ENCODE results near the gene GPR146. TPM values are rescaled to one million over a fixed set of nuclear protein-coding genes. Genes with fewer than 3 reads are reported as not detected.

The GPR146 gene
- total RNA-seq, 2 donors from 2014 or later: 0.66 to 0.75 TPM

DNA sequence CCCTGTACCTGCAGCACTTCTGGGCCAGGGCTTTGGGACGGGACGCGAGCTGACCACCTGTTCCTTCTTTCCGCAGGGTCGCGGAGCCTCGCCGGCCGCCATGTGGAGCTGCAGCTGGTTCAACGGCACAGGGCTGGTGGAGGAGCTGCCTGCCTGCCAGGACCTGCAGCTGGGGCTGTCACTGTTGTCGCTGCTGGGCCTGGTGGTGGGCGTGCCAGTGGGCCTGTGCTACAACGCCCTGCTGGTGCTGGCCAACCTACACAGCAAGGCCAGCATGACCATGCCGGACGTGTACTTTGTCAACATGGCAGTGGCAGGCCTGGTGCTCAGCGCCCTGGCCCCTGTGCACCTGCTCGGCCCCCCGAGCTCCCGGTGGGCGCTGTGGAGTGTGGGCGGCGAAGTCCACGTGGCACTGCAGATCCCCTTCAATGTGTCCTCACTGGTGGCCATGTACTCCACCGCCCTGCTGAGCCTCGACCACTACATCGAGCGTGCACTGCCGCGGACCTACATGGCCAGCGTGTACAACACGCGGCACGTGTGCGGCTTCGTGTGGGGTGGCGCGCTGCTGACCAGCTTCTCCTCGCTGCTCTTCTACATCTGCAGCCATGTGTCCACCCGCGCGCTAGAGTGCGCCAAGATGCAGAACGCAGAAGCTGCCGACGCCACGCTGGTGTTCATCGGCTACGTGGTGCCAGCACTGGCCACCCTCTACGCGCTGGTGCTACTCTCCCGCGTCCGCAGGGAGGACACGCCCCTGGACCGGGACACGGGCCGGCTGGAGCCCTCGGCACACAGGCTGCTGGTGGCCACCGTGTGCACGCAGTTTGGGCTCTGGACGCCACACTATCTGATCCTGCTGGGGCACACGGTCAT lies 13.3 kb downstream of the GPR146 start:
- H3K4me1 ChIP-seq (ENCODE audit: control insufficient read depth, insufficient read depth, low read length): peaks cover 16% of the 10 kb centered on the region
- no peaks in the 10 kb centered on the region for H3K36me3 ChIP-seq (ENCODE audit: control insufficient read depth, insufficient read depth, low read length)
- WGBS, 2 experiments (ENCODE audit: insufficient coverage in 1 of 2, insufficient read length in 1 of 2): 95 to 99% methylated on average over 54 to 62 of the region's 62 CpGs
- Mint-ChIP-seq H3K36me3 (ENCODE audit: low read depth) (peaks cover 9% of the 10 kb centered on the region), H3K27ac (no peak overlapping the region), H3K4me1 (peaks cover 4% of the 10 kb centered on the region), H3K27me3 (ENCODE audit: insufficient read depth) (no peaks in the 10 kb centered on the region), H3K4me3 (no peak overlapping the region), H3K9me3 (no peaks in the 10 kb centered on the region)
- no peaks in the 10 kb centered on the region for H3K27me3 ChIP-seq (ENCODE audit: control insufficient read depth, insufficient read depth, low read length, poor library complexity, severe bottlenecking)
- no peak for DNase-seq
- TF ChIP-seq, protein P1, sequence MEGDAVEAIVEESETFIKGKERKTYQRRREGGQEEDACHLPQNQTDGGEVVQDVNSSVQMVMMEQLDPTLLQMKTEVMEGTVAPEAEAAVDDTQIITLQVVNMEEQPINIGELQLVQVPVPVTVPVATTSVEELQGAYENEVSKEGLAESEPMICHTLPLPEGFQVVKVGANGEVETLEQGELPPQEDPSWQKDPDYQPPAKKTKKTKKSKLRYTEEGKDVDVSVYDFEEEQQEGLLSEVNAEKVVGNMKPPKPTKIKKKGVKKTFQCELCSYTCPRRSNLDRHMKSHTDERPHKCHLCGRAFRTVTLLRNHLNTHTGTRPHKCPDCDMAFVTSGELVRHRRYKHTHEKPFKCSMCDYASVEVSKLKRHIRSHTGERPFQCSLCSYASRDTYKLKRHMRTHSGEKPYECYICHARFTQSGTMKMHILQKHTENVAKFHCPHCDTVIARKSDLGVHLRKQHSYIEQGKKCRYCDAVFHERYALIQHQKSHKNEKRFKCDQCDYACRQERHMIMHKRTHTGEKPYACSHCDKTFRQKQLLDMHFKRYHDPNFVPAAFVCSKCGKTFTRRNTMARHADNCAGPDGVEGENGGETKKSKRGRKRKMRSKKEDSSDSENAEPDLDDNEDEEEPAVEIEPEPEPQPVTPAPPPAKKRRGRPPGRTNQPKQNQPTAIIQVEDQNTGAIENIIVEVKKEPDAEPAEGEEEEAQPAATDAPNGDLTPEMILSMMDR (conservative IDR thresholded peaks at IDR 0.05): no peak
- H3K4me3 ChIP-seq (ENCODE audit: low read length): no peak overlapping the region
- H3K9ac ChIP-seq (ENCODE audit: extremely low read depth, low read length, poor library complexity, severe bottlenecking): no peak overlapping the region
- no peak overlapping the region for H3K27ac ChIP-seq (ENCODE audit: low read depth, low read length)
- H3K9me3 ChIP-seq (ENCODE audit: control insufficient read depth, low read length): no peaks in the 10 kb centered on the region

DNA sequence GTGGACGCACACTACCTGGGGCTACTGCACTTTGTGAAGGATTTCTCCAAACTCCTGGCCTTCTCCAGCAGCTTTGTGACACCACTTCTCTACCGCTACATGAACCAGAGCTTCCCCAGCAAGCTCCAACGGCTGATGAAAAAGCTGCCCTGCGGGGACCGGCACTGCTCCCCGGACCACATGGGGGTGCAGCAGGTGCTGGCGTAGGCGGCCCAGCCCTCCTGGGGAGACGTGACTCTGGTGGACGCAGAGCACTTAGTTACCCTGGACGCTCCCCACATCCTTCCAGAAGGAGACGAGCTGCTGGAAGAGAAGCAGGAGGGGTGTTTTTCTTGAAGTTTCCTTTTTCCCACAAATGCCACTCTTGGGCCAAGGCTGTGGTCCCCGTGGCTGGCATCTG lies 14.0 kb downstream of the GPR146 start:
- Mint-ChIP-seq H3K36me3 (ENCODE audit: low read depth) (peaks cover 9% of the 10 kb centered on the region), H3K4me1 (peaks cover 4% of the 10 kb centered on the region), H3K4me3 (no peak overlapping the region), H3K27ac (no peak overlapping the region), H3K27me3 (ENCODE audit: insufficient read depth) (no peaks in the 10 kb centered on the region), H3K9me3 (no peaks in the 10 kb centered on the region)
- Histone ChIP-seq H3K27ac (ENCODE audit: low read depth, low read length) (no peak overlapping the region), H3K4me3 (ENCODE audit: low read length) (no peak overlapping the region), H3K27me3 (ENCODE audit: control insufficient read depth, insufficient read depth, low read length, poor library complexity, severe bottlenecking) (no peaks in the 10 kb centered on the region), H3K9me3 (ENCODE audit: control insufficient read depth, low read length) (no peaks in the 10 kb centered on the region), H3K4me1 (ENCODE audit: control insufficient read depth, insufficient read depth, low read length) (peaks cover 10% of the 10 kb centered on the region), H3K36me3 (ENCODE audit: control insufficient read depth, insufficient read depth, low read length) (no peaks in the 10 kb centered on the region), H3K9ac (ENCODE audit: extremely low read depth, low read length, poor library complexity, severe bottlenecking) (no peak overlapping the region)
- TF ChIP-seq, protein P1 (conservative IDR thresholded peaks at IDR 0.05): no peak
- WGBS, 2 experiments (ENCODE audit: insufficient coverage in 1 of 2, insufficient read length in 1 of 2): 95 to 96% methylated on average over 13 of the region's 13 CpGs
- no peak for DNase-seq

DNA sequence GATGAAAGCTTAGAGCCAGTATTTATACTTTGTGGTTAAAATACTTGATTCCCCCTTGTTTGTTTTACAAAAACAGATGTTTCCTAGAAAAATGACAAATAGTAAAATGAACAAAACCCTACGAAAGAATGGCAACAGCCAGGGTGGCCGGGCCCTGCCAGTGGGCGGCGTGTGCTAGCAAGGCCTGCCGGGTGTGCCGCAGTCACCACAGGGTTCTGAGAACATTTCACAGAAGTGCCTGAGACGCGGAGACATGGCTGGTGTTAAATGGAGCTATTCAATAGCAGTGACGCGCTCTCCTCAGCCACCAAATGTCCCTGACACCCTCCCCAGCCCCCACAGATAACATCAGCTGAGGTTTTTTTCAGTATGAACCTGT lies 14.5 kb downstream of the GPR146 start:
- no peak overlapping the region for H3K4me3 Mint-ChIP-seq
- Histone ChIP-seq H3K9me3 (ENCODE audit: control insufficient read depth, low read length) (no peaks in the 10 kb centered on the region), H3K36me3 (ENCODE audit: control insufficient read depth, insufficient read depth, low read length) (no peaks in the 10 kb centered on the region), H3K27me3 (ENCODE audit: control insufficient read depth, insufficient read depth, low read length, poor library complexity, severe bottlenecking) (no peaks in the 10 kb centered on the region), H3K4me3 (ENCODE audit: low read length) (no peak overlapping the region), H3K4me1 (ENCODE audit: control insufficient read depth, insufficient read depth, low read length) (peaks cover 9% of the 10 kb centered on the region), H3K9ac (ENCODE audit: extremely low read depth, low read length, poor library complexity, severe bottlenecking) (no peak overlapping the region), H3K27ac (ENCODE audit: low read depth, low read length) (no peak overlapping the region)
- 90 to 98% methylated on average over 6 to 10 of the region's 10 CpGs for WGBS, 2 experiments (ENCODE audit: insufficient coverage in 1 of 2, insufficient read length in 1 of 2)
- H3K27me3 Mint-ChIP-seq (ENCODE audit: insufficient read depth): no peaks in the 10 kb centered on the region
- DNase-seq: no peak
- H3K4me1 Mint-ChIP-seq: peaks cover 4% of the 10 kb centered on the region
- no peak overlapping the region for H3K27ac Mint-ChIP-seq
- no peaks in the 10 kb centered on the region for H3K9me3 Mint-ChIP-seq
- H3K36me3 Mint-ChIP-seq (ENCODE audit: low read depth): peaks cover 9% of the 10 kb centered on the region
- TF ChIP-seq, protein P1 (conservative IDR thresholded peaks at IDR 0.05): no peak
